Skeletal muscle cell (primary cell): Measurements from ENCODE around the gene MIER3.

Experiments used
- DNase-seq: peaks from one replicate; pipeline ENCODE4 v3.0.0-alpha.2; 2010; ENCODE audit warnings: low read depth
- H3K4me3 ChIP-seq: 2 replicates; pipeline ENCODE4 v1.5.1; 2011; ENCODE audit warnings: low read depth, mild to moderate bottlenecking, control low read depth, low read length, moderate library complexity

Gene MIER3

GRCh38 chr5:56963246-56963645, 11.3 kb upstream of the MIER3 start:
- DNase-seq = no peak

GRCh38 chr5:56962286-56962685, 10.4 kb upstream of the MIER3 start:
- no peak for DNase-seq
- H3K4me3 ChIP-seq = no peak overlapping the region

More at GRCh38 chr5:56963246-56963645, 11.3 kb upstream of the MIER3 start:
- H3K4me3 ChIP-seq = no peak overlapping the region

GRCh38 chr5:56961746-56962145, 9.8 kb upstream of the MIER3 start:
- DNase-seq = no peak
- H3K4me3 ChIP-seq = no peak overlapping the region

GRCh38 chr5:56959326-56959725, 7.4 kb upstream of the MIER3 start:
- no peak overlapping the region for H3K4me3 ChIP-seq

GRCh38 chr5:56958595-56958994, 6.7 kb upstream of the MIER3 start:
- H3K4me3 ChIP-seq = no peak overlapping the region
- DNase-seq = no peak

More at GRCh38 chr5:56959326-56959725, 7.4 kb upstream of the MIER3 start:
- no peak for DNase-seq

- no peak for DNase-seq
Measured at GRCh38 chr5:56954262-56954661, 2.3 kb upstream of the MIER3 start.

GRCh38 chr5:56951126-56951945, 587 bp downstream of the MIER3 start:
- H3K4me3 ChIP-seq = peak overlapping the region; percentile 94
- no peak for DNase-seq

More at GRCh38 chr5:56954262-56954661, 2.3 kb upstream of the MIER3 start:
- H3K4me3 ChIP-seq = no peak overlapping the region

- H3K4me3 ChIP-seq = peak overlapping the region; percentile 94
- peak; percentile 53 for DNase-seq
Measured at GRCh38 chr5:56950626-56951125, 1.2 kb downstream of the MIER3 start.

- DNase-seq = no peak
- H3K4me3 ChIP-seq = no peak overlapping the region
Measured at GRCh38 chr5:56947052-56947451, 4.9 kb downstream of the MIER3 start.

GRCh38 chr5:56941981-56942380, 9.9 kb downstream of the MIER3 start:
- no peak overlapping the region for H3K4me3 ChIP-seq
- DNase-seq = no peak

GRCh38 chr5:56938858-56939257, 13.1 kb downstream of the MIER3 start:
- DNase-seq = no peak
- no peak overlapping the region for H3K4me3 ChIP-seq

GRCh38 chr5:56934325-56934724, 17.6 kb downstream of the MIER3 start:
- H3K4me3 ChIP-seq = no peak overlapping the region
- no peak for DNase-seq

- no peak for DNase-seq
- H3K4me3 ChIP-seq = no peak overlapping the region
Measured at GRCh38 chr5:56922922-56923321, 29.0 kb downstream of the MIER3 start.

- no peak for DNase-seq
- H3K4me3 ChIP-seq = no peak overlapping the region
Measured at GRCh38 chr5:56919942-56920662, 31.8 kb downstream of the MIER3 start.

- no peak overlapping the region for H3K4me3 ChIP-seq
- no peak for DNase-seq
Measured at GRCh38 chr5:56918054-56918453, 33.9 kb downstream of the MIER3 start.

GRCh38 chr5:56917534-56917933, 34.4 kb downstream of the MIER3 start:
- no peak for DNase-seq

GRCh38 chr5:56914678-56915077, 37.2 kb downstream of the MIER3 start:
- no peak overlapping the region for H3K4me3 ChIP-seq
- no peak for DNase-seq

More at GRCh38 chr5:56917534-56917933, 34.4 kb downstream of the MIER3 start:
- H3K4me3 ChIP-seq = no peak overlapping the region

GRCh38 chr5:56913766-56914165, 38.2 kb downstream of the MIER3 start:
- no peak overlapping the region for H3K4me3 ChIP-seq
- no peak for DNase-seq

- DNase-seq = no peak
- H3K4me3 ChIP-seq = peak overlapping the region; percentile 63
Measured at GRCh38 chr5:56910210-56910965, 41.5 kb downstream of the MIER3 start.
